Measurements from ENCODE around the gene DBX1.

GRCh38 chr11:20122131-20122530, 38.1 kb downstream of the DBX1 start:
- TF ChIP-seq EZH2 (IDR thresholded peaks at IDR 0.05) (no peak), EZH2phosphoT487 (IDR thresholded peaks at IDR 0.05) (no peak), CTCF (IDR thresholded peaks at IDR 0.05) (no peak)
